GM18508 (cell line): Measurements from ENCODE around the gene ANGPTL4.
"Not testable (repeated sequence)": the region's sequence is repeated elsewhere in the genome, so short reads cannot be mapped to it uniquely, and the experiment has no call there.

Source experiments
- ATAC-seq: cut with Tn5 transposase; IDR thresholded peaks from one replicate; pipeline ENCODE4 v1.9.1; 2021; ENCODE audit warnings: moderate number of reproducible peaks; ENCODE audit not compliant: insufficient read depth, unreplicated experiment

Gene ANGPTL4

DNA sequence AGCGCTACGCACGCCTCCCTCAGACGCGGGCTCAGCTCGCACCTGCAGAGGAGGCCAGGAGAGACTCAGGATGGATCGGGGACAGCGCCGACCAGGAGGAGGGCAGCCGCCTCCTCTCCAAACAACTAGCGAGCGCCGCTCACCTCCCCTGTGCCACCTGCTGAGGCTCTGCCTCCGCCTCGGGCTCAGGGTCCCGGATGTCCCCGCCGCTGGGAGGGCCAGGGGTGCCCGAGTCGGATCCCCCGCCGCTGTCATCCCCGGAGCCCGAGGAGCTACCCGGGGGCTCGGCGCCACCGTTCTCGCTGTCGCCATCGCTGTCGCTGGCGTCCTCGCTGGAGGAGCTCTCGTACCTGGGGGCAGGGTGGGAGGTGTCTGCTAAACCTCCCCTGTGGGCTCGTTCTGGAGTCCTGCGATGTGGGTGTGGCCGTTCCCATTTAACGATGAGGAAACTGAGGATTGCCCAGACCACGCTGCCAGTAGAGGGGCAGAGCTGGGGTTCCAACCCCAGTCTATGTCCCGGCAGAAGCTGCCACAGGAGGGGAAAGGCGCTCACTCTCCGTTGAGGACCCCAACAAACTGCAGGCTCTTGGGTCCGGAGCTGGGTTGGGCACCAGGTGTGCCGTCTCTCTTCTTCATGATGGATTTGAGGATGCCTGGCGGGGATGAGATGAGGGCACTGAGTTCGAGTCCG lies 30.0 kb upstream of the ANGPTL4 start:
- no peak for ATAC-seq

DNA sequence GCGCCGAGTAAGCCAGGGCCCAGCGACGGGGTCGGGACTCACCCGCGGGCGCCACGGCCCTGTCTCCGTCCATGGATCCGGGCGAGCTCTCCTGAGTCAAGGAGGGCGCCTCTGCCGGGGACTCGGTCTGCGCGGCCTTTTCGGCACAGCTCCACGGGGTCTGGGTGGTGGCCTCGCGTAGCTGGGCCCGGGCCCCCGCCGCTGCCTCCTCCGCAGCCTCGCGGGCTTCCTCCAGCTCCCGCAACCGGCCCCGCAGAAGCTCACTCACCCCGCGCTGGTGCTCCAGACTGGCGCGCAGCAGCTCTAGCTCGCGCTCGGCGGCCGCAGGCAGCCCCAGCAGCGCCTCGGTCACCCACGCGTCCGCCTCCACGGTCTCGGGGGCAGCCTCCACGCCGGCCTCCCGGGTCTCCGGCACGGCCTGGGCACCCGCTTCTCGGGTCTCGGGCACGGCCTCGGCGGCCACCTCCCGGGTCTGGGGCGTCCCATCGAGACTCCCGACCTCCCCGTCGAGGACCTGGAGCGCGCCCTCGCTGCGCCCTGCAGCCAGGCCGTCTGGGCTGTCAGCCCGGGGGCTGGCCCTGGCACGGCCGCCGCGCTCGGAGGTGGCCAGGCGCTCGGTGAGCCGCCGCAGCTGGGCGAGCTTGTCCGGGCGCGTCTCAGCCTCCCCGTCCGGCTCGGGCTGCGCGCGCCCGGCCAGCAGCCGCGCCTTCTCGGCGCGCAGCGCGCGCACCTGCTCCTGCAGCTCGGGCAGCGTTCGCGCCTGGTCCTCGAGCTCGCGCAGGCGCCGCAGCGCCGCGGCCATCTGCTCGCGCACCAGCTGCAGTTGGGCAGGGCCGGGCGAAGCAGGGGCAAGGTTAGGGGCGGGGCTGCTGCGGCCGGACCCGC lies 29.3 kb upstream of the ANGPTL4 start:
- no peak for ATAC-seq

DNA sequence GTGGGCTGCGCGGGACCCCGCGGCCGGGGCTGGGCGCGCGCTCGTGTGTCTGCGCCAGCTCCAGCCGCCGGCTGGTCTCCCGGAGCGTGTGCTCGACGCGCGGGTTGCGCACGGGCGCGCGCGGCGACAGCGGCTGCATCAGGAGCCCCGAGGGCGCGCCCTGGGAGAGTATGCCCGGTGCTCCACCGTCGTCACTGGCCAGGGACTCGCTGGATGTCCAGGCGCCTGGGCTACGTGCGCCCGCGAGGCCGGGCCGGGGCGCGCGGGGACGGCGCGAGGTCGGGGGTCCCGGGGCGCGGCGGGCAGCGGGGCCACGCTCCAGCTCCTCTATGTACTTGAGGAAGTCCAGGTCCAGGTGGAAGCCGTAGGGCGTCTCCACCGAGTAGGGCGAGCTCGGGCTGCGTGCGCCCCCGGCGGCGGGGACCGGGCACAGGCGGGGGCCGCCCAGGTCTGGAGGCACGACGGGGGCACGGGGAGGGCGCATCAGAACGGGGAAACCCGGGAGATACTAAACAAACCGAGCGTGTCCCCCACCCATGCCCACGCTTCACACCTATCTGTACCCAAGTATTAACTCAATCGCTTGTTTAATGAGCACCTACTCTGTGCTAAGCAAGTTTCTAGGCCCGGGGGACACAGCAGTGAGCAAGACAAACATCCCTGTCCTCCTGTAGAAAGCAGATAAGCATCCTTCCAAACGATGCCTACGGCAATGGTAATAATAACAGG lies 28.4 kb upstream of the ANGPTL4 start:
- no peak for ATAC-seq

DNA sequence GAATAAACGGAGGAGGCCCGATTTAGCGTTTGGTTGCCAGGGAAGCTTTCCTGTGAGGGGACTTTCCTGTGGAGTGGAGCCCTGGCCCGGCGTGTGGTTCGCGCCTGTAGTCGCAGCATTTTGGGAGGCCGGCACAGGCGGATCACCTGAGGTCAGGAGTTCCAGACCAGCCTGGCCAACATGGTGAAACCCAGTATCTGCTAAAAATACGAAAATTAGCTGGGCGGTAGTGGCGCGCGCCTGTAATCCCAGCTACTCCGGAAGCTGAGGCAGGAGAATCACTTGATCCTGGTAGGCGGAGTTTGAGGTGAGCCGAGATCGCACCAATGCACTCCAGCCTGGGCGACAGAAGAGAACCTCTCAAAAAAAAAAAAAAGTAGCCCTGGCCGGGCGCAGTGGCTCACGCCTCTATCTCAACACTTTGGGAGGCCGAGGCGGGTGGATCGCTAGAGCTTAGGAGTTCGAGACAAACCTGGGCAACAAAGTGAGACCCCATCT lies 27.8 kb upstream of the ANGPTL4 start:
- ATAC-seq, result no peak

DNA sequence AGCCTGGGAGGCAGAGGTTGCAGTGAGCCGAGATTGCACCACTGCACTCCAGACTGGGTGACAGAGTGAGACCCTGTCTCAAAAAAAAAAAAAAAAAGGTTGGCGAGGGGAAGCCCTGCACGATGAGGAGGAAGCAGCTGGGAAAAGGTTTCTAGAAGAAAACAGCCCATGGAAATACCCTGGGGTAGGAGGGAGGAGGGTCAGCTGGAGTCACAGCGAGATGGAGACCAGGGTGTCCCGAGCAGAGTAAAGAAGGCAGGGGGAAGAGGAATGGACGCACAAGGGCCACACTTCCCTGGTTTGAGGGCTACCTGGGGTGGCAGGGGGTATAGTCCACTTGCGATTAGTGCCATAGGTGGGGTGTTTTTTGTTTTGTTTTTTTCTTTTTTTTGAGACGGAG lies 27.3 kb upstream of the ANGPTL4 start:
- no peak for ATAC-seq

DNA sequence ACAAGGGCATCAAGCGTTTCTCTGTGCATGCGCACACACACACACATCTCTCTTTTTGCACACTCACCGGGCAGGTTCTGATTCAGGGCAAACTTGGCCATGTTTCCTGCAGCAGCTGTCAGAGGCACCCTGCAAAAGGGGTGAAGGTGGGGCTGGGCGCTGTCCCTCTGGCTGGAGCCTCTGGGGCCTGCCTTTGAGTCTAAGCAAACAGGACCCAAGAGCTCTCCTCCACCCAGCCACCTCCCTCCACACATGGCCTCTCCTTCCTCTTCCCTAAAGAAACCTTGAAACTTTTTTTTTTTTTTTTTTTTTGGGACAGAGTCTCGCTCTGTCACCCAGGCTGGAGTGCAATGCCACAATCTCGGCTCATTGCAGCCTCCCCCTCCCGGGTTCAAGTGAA lies 26.2 kb upstream of the ANGPTL4 start:
- ATAC-seq, result no peak

DNA sequence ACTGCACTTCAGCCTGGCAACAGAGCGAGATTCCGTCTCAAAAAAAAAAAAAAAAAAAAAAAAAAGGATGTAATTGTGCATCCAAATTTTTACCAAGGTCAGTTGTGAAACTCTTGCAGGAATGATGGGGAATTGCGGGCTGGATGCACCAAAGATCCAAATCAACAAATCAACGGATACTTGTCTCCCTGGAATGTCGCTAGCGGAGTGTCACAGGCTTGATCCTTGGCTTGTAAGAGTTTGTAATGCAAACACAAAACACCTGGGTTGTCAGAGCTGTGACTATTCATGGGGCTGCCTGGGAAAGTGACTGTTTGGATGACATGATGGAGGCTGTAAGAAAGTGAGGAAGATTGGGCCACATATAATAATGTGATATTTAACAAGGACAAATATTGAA lies 25.1 kb upstream of the ANGPTL4 start:
- no peak for ATAC-seq

DNA sequence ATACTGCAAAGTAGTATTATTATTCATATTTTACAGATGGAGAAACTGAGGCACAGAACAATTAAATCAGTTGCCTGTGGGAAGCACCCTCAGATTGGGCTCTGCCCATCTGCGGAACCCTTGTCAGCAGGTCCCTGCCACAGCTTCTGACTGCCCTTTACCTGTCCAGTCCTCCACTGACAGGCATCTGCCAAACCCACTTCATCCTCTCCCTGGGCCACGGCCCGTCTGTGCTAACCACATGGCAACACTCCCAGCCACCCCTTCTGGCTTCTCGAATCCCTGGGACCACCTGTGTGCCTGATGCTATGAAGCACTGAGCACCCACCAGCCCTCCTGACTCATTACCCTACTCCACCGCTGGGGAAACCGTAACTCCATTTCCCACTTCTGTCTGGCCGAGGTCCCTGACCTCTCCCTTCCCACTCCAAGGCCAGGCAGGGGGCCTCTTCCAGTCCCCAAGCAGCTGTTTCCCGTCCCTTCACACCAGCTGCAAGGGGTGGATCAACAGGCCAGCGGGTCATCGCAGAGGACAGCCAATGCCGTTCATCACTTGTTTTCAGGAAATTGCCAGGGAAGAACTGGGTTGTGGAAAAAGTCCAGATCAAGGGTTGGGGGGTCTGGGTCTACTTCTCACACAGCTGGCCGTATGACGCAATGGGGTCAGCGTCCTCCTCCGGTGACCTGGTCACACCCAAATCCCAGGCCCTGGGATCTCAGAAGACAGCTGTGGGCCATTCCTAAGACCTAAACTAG lies 23.4 kb upstream of the ANGPTL4 start:
- ATAC-seq, result no peak

DNA sequence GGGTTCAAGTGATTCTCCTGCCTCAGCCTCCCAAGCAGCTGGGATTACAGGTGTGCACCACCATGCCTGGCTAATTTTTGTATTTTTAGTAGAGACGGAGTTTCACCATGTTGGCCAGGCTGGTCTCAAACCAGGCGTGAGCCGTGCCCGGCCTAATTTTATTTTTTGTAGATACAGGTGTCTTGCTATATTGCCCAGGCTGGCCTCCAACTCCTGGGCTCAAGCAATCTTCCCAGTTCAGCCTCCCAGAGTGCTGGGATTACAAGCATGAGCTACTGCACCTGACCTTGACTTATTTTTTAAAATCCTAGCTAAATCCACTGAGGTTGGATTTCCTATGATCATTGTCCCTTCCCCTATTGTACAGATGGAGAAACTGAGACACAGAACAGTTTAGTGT lies 22.5 kb upstream of the ANGPTL4 start:
- not testable (repeated sequence) for ATAC-seq

DNA sequence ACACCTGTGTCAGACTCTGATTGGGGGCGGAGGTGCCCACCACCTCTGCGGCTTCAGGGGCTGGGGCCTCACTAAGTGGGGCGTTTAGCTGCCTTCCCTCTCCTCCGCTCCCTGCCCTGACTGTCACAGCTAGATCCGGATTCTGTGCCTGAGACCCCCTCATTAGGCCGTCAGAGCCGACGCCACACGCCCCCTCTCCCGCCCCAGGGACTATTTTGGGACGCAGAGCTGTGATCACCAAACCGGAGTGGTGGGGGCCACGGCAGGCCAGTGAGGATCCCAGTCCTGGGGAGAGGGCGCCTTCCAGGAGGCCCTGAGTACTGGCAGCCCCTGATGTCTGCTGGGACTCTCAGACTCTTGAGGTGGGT lies 21.7 kb upstream of the ANGPTL4 start:
- ATAC-seq, result no peak

DNA sequence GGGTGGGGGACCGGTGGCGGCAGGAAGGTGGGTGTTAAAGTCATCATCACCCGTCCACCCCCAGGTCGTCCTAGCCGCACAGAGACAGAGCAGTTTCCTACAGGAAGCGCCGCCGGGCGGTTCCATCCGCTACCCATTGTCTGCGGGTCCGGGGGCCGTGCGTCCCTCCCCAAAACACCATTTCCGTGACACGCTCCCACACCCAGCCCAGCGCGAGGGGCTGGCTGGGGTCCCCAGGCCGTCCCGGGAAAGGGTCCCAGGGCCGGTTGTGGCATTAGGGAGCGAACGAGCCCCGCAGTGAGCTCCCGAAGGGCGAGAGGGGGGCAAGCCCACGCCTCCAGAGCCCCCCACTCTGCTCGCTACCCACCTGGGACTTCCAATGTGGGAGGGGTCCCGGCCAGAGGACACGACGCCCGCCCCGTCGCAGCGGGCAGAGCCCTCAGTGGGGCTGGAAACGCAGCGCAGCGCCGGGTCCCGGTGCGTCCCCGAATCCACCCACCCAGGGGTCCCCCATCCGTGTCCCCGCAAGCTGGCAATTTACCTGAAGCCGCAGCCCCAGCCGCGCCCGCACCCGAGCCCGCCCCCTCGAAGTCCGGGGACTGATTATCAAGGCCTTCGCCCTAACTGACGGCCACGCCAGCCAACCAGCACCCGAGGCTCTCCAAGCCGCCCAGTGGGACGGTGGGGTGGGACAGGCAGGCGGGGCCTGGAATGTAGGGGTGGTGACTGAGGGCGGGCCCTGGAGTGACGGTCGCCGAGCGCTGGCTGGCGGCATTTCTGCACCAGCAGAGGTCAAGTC lies 21.1 kb upstream of the ANGPTL4 start, which contains the start of gene KANK3:
TSS of gene KANK3 (minus strand) at position 579 of the 799 bp plus-strand sequence. CDS start 5,434 bp downstream, outside the sequence.
- ATAC-seq, result no peak

DNA sequence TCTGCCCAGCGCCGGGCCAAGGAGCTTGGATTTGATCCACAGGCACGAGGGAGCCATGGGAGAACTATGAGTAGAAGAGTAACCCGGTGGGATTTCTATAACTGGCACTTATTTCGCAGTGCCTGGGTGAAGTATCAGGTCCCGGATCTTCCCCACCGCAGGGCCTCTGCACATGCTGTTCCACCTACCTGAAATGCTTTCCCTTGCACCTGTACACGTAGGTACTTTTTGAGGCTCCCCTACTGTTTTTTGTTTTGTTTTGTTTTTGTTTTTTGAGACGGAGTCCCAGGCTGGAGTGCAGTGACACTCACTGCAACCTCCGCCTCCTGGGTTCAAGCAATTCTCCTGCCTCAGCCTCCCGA lies 20.5 kb upstream of the ANGPTL4 start:
- ATAC-seq, result no peak

DNA sequence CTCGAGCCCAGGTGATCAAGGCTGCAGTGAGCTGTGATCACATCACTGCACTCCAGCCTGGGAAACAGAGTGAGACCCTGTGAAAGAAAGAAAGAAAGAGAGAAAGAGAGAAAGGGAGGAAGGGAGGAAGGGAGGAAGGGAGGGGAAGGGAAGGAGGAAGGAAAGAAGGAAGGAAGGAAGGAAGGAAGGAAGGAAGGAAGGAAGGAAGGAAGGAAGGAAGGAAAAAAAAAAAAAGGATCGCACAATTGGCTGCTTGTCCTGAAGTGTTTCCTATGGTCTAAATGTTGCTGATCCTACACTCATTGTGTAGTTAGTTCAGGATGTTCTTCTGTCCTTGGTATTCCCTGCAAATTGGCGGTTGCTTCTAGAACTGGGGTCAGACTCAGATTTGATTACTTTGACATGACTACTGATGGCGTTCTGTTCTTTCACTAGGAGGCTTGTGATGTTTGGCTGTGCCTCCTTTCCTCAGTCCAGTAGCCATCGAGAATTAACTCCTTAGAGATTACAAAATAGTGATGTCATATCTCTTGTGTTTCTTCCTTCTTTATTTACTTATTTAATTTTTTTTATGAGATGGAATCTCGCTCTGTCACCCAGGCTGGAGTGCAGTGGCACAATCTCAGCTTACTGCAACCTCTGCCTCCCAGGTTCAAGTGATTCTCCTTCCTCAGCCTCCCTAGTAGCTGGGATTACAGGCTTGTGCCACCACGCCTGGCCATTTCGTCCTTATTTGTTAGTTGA lies 14.2 kb upstream of the ANGPTL4 start:
- not testable (repeated sequence) for ATAC-seq

DNA sequence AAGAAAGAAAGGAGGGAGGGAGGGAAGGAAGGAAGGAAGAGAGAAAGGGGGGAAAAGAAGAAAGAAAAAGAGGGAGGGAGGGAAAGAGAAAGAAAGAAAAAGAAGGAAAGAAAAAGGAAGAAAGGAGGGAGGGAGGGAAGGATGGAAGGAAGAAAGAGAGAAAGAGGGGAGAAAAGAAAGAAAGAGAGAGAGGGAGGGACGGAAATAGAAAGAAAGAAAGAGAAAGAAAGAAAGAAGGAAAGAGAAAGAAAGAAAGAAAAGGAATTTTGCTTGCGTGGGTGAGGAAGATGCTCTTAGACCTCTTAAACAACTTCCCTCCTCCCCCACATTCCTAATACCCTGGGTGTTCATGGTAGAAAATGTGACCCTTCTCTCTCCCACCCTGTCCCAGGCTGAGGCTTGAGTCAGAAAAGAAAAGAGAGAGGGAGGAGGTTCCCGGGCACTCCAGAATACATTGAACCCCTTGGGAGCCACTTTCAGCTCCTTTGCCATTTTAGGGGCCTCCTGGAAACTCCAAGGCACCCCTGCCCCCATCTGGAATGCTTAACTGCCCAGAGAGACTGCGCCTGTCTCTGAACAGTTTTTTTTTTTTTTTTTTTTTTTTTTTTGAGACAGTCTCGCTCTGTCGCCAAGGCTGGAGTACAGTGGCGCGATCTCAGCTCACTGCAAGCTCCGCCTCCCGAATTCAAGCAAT lies 11.7 kb upstream of the ANGPTL4 start:
- no peak for ATAC-seq

DNA sequence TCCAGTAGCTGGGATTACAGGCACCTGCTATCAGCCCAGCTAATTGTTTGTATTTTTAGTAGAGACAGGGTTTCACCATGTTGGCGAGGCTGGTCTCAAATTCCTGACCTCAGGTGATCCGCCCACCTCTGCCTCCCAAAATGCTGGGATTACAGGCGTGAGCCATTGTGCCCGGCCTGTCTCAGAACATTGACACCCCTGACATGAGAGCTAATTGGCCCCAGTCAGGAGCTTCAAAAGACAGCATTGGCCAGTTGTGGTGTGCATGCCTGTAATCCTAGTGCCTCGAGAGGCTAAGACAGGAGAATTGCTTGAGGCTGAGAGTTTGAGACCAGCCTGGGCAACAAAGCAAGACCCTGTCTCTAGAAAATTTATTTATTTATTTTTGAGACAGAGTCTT lies 11.1 kb upstream of the ANGPTL4 start:
- not testable (repeated sequence) for ATAC-seq

DNA sequence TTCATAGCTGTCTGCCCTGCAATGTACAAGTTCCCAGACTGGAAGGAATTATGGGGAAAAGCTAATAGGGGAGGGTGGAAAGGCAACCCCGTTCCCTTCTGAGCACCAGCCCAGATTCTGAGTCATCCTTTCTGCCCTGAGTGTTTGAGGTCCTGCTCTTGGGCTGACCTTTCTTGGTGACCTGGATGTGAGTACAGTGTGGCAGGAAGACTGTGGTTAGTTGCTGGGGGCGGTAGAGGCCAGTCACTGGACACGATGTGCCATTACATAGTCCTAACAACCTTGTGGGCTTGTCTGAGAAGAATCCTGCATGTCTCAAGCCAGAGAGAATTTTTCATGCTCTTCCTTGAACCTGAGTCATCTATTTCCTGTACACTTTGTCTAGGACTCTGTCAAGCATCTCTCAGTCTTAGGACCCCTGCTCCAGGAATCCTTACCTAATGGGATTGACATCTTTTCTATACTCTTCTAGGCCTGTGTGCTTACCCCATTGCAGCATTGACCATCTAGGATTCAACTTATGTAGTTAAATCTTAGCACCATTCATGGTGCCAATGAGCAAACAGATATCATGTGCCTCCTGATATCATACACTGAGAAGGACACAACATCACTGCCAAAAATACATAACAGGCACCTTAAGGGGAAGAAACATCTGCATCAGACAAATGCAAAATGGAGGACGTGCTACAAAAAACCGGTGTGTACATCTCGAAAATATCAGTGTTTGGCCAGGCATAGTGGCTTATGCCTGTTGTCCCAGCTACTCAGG lies 8.1 kb upstream of the ANGPTL4 start:
- ATAC-seq, result no peak

DNA sequence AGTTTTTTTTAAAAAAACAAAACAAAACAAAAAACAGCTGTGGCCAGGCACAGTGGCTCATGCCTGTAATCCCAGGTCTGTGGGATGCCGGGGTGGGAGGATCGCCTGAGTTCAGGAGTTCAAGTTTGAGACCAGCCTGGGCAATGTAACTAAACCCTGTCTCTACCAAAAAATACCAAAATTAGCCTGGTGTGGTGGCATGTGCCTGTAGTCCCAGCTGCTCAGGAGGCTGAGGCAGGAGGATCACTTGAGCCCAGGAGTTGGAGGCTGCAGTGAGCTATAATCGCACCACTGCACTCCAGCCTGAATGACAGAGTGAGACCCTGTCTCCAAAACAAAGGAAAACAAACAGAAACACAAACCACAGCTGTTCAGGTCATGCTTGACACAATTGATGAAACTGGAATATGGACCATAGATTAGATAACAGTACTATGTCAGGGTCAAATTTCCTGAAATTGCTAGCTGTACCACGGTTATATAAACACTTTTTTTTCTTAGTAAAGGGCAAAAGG lies 6.9 kb upstream of the ANGPTL4 start:
- ATAC-seq, result no peak
